WI38 (cell line): ENCODE data around the gene SLC52A3.

Experiments
- H3K4me3 ChIP-seq: 2 replicates; pipeline ENCODE4 v1.5.1; 2011; ENCODE audit warnings: low read depth, mild to moderate bottlenecking, control low read depth, low read length
- TF ChIP-seq, protein P1 (sequence below): IDR thresholded peaks from 2 replicates; pipeline ENCODE4 v1.5.1; 2012; ENCODE audit warnings: low read depth, mild to moderate bottlenecking, control low read depth, low read length

SLC52A3 gene

GRCh38 chr20:774660-775057, 6.4 kb upstream of the SLC52A3 start:
- TF ChIP-seq, protein P1, sequence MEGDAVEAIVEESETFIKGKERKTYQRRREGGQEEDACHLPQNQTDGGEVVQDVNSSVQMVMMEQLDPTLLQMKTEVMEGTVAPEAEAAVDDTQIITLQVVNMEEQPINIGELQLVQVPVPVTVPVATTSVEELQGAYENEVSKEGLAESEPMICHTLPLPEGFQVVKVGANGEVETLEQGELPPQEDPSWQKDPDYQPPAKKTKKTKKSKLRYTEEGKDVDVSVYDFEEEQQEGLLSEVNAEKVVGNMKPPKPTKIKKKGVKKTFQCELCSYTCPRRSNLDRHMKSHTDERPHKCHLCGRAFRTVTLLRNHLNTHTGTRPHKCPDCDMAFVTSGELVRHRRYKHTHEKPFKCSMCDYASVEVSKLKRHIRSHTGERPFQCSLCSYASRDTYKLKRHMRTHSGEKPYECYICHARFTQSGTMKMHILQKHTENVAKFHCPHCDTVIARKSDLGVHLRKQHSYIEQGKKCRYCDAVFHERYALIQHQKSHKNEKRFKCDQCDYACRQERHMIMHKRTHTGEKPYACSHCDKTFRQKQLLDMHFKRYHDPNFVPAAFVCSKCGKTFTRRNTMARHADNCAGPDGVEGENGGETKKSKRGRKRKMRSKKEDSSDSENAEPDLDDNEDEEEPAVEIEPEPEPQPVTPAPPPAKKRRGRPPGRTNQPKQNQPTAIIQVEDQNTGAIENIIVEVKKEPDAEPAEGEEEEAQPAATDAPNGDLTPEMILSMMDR: no peak
- H3K4me3 ChIP-seq: no peak overlapping the region

GRCh38 chr20:774016-774659, 5.8 kb upstream of the SLC52A3 start:
- TF ChIP-seq, protein P1: no peak
- no peak overlapping the region for H3K4me3 ChIP-seq

DNA sequence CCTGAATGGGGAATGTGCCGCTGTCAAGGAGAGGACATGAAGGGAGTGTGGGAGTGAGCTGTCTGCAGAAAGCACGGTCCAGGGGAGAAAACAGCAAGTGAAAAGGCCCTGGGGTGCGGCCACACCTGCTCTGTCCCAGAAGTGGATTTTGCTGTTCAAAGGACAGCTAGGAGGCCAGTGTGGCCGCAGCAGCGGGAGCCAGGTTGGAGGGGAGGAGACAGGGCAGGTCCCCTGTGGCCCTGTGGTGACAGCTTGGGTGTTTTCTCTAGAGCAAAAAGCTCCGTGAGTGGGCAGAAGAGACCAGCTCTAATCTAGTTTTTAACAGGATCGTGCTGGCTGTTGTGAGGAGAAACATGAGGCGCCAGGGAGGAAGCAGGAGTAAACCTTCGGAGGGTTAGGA, 4.5 kb upstream of the SLC52A3 start:
- no peak overlapping the region for H3K4me3 ChIP-seq
- TF ChIP-seq, protein P1: no peak

DNA sequence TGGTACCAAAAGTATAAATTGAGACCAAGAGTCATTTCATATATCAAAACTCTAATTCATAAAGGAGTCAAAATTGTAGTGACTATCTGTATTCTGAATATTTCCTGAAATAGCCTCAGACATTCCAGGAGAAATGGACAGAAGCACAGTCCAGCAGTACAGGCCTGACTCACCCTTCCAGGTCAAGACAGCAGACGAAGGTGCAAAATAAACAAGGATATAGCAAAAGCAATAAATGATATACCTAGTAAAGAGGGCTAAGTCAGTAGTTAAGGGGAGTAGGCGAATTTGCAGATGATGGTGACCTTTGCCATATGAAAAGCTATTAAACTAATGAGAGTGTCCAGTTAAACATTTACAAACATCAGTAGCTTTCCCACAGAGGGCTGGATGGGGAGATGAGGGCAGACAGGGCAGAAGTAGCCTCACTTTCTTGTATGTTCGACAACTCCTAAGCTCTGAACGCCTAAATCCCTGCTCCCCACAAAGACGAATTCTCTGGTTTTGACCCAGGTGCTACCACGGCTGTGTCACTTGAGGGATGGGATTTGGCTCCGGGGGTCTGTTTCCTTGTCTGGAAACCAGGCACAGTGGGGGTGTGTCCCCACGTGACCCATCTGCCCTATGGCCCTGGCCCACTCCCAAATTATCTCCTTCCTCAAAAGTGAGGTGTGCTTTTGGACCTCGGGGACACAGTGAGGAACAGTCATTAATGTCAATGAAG, 3.6 kb upstream of the SLC52A3 start:
- H3K4me3 ChIP-seq: no peak overlapping the region
- TF ChIP-seq, protein P1: no peak

- no peak overlapping the region for H3K4me3 ChIP-seq
- TF ChIP-seq, protein P1: no peak
These were observed 2.4 kb upstream of the SLC52A3 start for GRCh38 chr20:770691-771090.

DNA sequence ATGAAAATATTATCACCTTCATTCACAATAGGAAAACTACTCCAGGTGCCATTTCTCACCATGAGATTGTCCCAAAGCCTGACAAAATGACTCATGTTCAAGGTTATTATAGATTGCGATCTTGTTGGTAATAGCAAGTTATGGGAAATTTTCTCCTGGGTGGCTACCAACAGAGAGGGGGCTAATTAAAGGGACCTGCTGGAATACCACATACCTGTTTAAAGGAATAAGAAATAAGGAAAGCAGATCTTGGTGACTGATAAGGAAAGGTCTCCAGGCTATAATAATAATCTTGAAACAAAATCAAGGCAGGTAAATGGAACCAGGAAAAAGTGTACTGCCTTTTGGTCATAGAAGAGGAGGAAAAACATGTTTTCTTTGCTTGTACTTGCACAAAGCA, 1.4 kb downstream of the SLC52A3 start:
- no peak overlapping the region for H3K4me3 ChIP-seq

DNA sequence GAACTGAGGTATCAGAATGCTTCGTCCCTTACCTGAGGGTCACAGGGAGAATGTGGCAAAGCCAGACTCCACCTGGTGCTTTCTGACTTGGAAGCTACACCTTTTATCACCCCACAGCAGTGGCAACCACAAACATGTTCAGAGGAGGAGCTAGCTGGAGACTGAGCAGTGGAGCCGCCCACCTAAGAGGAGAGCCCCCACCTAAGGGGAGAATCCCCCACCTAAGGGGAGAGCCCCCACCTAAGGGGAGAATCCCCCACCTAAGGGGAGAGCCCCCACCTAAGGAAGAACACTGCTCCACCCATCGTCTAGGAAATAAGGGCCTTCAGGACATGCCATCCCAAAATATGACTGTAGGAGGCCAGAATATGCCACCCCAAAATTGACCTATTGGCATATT, 4.0 kb downstream of the SLC52A3 start:
- TF ChIP-seq, protein P1: no peak
- no peak overlapping the region for H3K4me3 ChIP-seq

More for the DNA sequence above, 1.4 kb downstream of the SLC52A3 start:
- TF ChIP-seq, protein P1: no peak
